CD1c-positive myeloid dendritic cell (primary cell): Measurements from ENCODE around the gene SLC25A15.

Source experiments
- DNase-seq: peaks from one replicate; pipeline ENCODE4 v3.0.0-alpha.2; 2016; ENCODE audit errors: extremely low spot score

The SLC25A15 gene

GRCh38 chr13:40789275-40790153 is at the start of gene SLC25A15:
TSS of gene SLC25A15 (plus strand) at chr13:40789611. CDS start at chr13:40793227, 3,616 bp downstream.
- peak; percentile 89 for DNase-seq

GRCh38 chr13:40749327-40749726 is 40.1 kb upstream of the SLC25A15 start:
- DNase-seq, result no peak

GRCh38 chr13:40755082-40755700 is 34.2 kb upstream of the SLC25A15 start:
- DNase-seq, result no peak

- DNase-seq, result no peak
Observed at GRCh38 chr13:40756042-40756441, 33.4 kb upstream of the SLC25A15 start.

- no peak for DNase-seq
Observed at GRCh38 chr13:40758811-40759210, 30.6 kb upstream of the SLC25A15 start.

- DNase-seq, result no peak
Observed at GRCh38 chr13:40762849-40763248, 26.6 kb upstream of the SLC25A15 start.

GRCh38 chr13:40764587-40765403 is 24.6 kb upstream of the SLC25A15 start:
- DNase-seq, result no peak

GRCh38 chr13:40765602-40766001 is 23.8 kb upstream of the SLC25A15 start:
- DNase-seq, result no peak

GRCh38 chr13:40769970-40770369 is 19.4 kb upstream of the SLC25A15 start:
- no peak for DNase-seq

- no peak for DNase-seq
Observed at GRCh38 chr13:40770609-40770933, 18.8 kb upstream of the SLC25A15 start.

- peak; percentile 97 for DNase-seq
Observed at GRCh38 chr13:40770934-40771618, 18.3 kb upstream of the SLC25A15 start, which contains the start of gene MRPS31. TSS of gene MRPS31 (minus strand) at chr13:40771190. CDS start at chr13:40771136, 54 bp downstream.

GRCh38 chr13:40772765-40773473 is 16.5 kb upstream of the SLC25A15 start:
- no peak for DNase-seq

GRCh38 chr13:40774672-40775071 is 14.7 kb upstream of the SLC25A15 start:
- no peak for DNase-seq

GRCh38 chr13:40776232-40776631 is 13.2 kb upstream of the SLC25A15 start:
- no peak for DNase-seq

GRCh38 chr13:40776681-40777165 is 12.7 kb upstream of the SLC25A15 start:
- DNase-seq, result peak; percentile 69

GRCh38 chr13:40777166-40777808 is 12.1 kb upstream of the SLC25A15 start:
- peak; percentile 67 for DNase-seq

GRCh38 chr13:40777809-40778175 is 11.6 kb upstream of the SLC25A15 start:
- no peak for DNase-seq

- DNase-seq, result no peak
Observed at GRCh38 chr13:40779049-40779448, 10.4 kb upstream of the SLC25A15 start.

GRCh38 chr13:40779796-40780285 is 9.6 kb upstream of the SLC25A15 start:
- no peak for DNase-seq

GRCh38 chr13:40780822-40781401 is 8.5 kb upstream of the SLC25A15 start:
- DNase-seq, result no peak
